Ascending aorta (tissue), 2 donors: ENCODE measurements around the gene MSI2. TPM values are rescaled to one million over a fixed set of nuclear protein-coding genes. Genes with fewer than 3 reads are reported as not detected.

Experiments used
- DNase-seq, 2 donors: peaks; one replicate each; pipeline ENCODE4 v3.0.0-alpha.2; 2019; ENCODE audit warnings: low spot score in 2 of 2
- H3K27ac ChIP-seq, 2 donors: fragments of 200-600 bp; sonication (generic); one replicate each; pipeline ENCODE4 v1.5.1; 2016 to 2017; ENCODE audit warnings: mild to moderate bottlenecking in 1 of 2
- H3K27me3 ChIP-seq: fragments of 200-600 bp; sonication (generic); one replicate; pipeline ENCODE4 v1.5.1; 2017
- H3K36me3 ChIP-seq, 2 donors: fragments of 200-600 bp; sonication (generic); one replicate each; pipeline ENCODE4 v1.5.1; 2016
- H3K4me1 ChIP-seq, 2 donors: fragments of 200-600 bp; sonication (generic); one replicate each; pipeline ENCODE4 v1.5.1; 2016 to 2017; ENCODE audit warnings: mild to moderate bottlenecking in 1 of 2
- H3K4me3 ChIP-seq, 2 donors: fragments of 200-600 bp; sonication (generic); one replicate each; pipeline ENCODE4 v1.5.1; 2016 to 2017; ENCODE audit warnings: mild to moderate bottlenecking in 1 of 2
- H3K9me3 ChIP-seq, 2 donors: fragments of 200-600 bp; sonication (generic); one replicate each; pipeline ENCODE4 v1.5.1; 2016
- intact Hi-C: fragments of 100-400 bp; cut with DNase I; formaldehyde crosslinking; loops from one replicate; pipeline ENCODE4 v1.15.1; 2023
- total RNA-seq: library from RNA; depleted of rRNA; stranded (reverse); fragments of >200 nt; gene quantifications from one replicate; pipeline ENCODE4 v1.1.0, GENCODE V29; 2016
- TF ChIP-seq, protein P1 (sequence below), 3 experiments: fragments of 200-600 bp in 2 of 3; fragments of 450-650 bp in 1 of 3; sonication (generic) in 2 of 3; IDR thresholded peaks; one replicate each; pipeline ENCODE4 v1.5.1; 2016 to 2019; ENCODE audit warnings: antibody characterized with exemption in 3 of 3, mild to moderate bottlenecking in 1 of 3, moderate library complexity in 1 of 3

Gene MSI2
- total RNA-seq, 1 donor from 2014 or later = 11.7 TPM

DNA sequence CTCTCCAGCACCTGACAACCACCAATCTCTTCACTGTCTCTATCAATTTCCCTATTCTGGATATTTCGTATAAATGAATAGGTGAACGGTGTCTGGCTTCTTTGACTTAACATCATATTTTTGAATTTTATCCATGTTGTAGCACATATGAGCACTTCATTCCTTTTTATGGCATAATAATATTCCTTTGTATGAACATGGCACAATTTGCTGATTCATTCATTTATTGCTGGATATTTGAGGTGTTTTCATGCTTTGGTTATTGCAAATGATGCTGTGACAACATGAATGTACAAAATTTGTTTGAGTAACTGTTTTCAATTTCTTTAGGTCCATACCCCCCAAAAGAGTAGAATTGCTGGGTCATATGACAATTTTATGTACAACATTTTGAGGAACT lies 476.8 kb downstream of the MSI2 start:
- Histone ChIP-seq H3K36me3 (no peaks in the 10 kb centered on the region), H3K9me3 (no peaks in the 10 kb centered on the region), H3K27me3 (no peaks in the 10 kb centered on the region), H3K4me3 (no peak overlapping the region), H3K27ac (no peak overlapping the region), H3K4me1 (no peaks in the 10 kb centered on the region)
- TF ChIP-seq, protein P1, sequence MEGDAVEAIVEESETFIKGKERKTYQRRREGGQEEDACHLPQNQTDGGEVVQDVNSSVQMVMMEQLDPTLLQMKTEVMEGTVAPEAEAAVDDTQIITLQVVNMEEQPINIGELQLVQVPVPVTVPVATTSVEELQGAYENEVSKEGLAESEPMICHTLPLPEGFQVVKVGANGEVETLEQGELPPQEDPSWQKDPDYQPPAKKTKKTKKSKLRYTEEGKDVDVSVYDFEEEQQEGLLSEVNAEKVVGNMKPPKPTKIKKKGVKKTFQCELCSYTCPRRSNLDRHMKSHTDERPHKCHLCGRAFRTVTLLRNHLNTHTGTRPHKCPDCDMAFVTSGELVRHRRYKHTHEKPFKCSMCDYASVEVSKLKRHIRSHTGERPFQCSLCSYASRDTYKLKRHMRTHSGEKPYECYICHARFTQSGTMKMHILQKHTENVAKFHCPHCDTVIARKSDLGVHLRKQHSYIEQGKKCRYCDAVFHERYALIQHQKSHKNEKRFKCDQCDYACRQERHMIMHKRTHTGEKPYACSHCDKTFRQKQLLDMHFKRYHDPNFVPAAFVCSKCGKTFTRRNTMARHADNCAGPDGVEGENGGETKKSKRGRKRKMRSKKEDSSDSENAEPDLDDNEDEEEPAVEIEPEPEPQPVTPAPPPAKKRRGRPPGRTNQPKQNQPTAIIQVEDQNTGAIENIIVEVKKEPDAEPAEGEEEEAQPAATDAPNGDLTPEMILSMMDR (IDR thresholded peaks at IDR 0.05) = no peak
- DNase-seq = no peak
- intact Hi-C loops = no loop called here

Other genes starting within 250 kb of the MSI2 start
- 127 TPM for gene AKAP1, start 171.3 kb upstream of the MSI2 start, total RNA-seq